Erythroblast (primary cell): ENCODE results near the gene ANKRD62.
"Not testable (repeated sequence)": the region's sequence is repeated elsewhere in the genome, so short reads cannot be mapped to it uniquely, and the experiment has no call there.

ENCODE experiments used
- DNase-seq, 2 experiments: peaks; one replicate each; lab custom pipeline; 2025; lab: John Stamatoyannopoulos, UW
- GATA1 ChIP-seq: IDR thresholded peaks from 2 replicates; pipeline ENCODE4 v1.6.1; 2011; ENCODE audit warnings: low read depth, mild to moderate bottlenecking, control low read depth, low read length, moderate library complexity
- POLR2A ChIP-seq: IDR thresholded peaks from 2 replicates; pipeline ENCODE4 v1.6.1; 2011; ENCODE audit warnings: mild to moderate bottlenecking, low read length

Gene ANKRD62

GRCh38 chr18:12057419-12058039 is 36.1 kb upstream of the ANKRD62 start:
- TF ChIP-seq GATA1 (no peak), POLR2A (no peak)
- DNase-seq, result no peak

- DNase-seq, result no peak
- TF ChIP-seq GATA1 (no peak), POLR2A (no peak)
Measured at GRCh38 chr18:12059334-12060181, 34.1 kb upstream of the ANKRD62 start.

DNA sequence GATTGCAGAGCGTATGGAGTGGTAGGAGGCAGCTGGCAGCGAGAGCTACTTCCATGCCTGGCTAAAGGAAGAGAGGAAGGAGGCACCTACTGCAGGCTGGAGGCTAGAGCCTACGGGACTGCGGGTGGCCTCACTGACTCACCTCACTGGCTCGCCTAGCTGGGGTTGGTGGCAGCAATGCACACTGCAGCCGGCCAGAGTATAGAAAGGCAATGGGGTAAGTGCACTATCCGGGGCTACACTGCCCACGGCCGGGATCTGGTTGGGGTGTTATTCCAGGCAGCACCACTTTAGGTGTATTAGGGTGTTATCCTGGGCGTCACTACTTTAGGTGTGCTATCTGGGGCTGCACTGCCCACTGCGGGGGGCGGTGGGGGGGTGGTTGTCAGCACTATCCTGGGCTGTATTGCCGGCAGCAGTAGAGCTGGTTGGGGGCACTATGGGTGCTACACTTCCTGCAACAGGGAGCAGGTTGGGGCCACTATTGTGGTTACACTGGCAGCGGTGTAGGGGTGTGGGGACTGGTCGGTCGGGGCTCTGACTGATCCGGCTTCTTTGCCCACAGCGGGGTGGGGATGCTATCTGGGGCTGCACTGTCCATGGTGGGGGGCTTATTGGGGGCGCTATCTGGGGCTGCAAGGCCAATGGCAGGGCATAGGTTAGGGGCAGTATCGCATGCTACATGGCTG is 33.3 kb upstream of the ANKRD62 start:
- TF ChIP-seq POLR2A, result no peak
- no peak for TF ChIP-seq GATA1
- DNase-seq, result no peak

- DNase-seq, result no peak
- TF ChIP-seq POLR2A, result no peak
- no peak for TF ChIP-seq GATA1
Measured at GRCh38 chr18:12061685-12062084, 32.0 kb upstream of the ANKRD62 start.

- TF ChIP-seq POLR2A (no peak), GATA1 (no peak)
- no peak for DNase-seq
Measured at GRCh38 chr18:12062974-12063373, 30.7 kb upstream of the ANKRD62 start.

GRCh38 chr18:12064086-12064763 is 29.4 kb upstream of the ANKRD62 start:
- TF ChIP-seq POLR2A (no peak), GATA1 (no peak)
- no peak for DNase-seq

GRCh38 chr18:12065397-12065796 is 28.2 kb upstream of the ANKRD62 start:
- TF ChIP-seq GATA1 (no peak), POLR2A (no peak)

DNA sequence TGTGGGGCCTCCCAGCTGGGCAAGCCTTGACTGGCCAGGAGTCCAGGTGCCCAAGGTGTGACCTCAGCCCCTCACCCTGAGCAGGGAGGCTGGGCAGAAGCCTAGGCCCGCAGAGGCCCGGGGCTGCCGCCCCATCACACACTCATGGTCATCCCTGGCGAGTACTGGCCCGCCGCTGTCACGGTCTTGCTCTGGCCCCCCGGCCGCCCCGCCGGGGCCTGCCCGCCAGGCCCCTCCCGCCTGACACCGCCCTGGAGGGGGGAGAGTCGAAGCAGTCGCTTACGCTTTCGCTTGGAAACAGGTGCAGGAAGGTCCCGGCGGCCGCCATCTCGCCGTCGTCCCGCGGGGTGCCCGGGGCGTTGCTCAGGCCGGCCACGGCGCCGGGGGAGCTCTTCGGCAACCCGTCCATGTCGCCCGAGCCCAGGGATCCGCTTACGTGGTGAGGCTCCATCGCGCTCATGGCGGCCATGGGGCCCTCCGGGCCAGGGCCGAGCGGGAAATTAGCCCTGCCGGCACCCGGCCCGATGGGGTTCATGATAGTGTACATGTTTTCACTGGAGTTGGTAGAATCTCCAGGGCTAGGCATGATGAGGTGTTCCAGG is 26.6 kb upstream of the ANKRD62 start:
- no peak for DNase-seq
- TF ChIP-seq POLR2A, result no peak
- TF ChIP-seq GATA1, result no peak

More at GRCh38 chr18:12065397-12065796, 28.2 kb upstream of the ANKRD62 start:
- no peak for DNase-seq

DNA sequence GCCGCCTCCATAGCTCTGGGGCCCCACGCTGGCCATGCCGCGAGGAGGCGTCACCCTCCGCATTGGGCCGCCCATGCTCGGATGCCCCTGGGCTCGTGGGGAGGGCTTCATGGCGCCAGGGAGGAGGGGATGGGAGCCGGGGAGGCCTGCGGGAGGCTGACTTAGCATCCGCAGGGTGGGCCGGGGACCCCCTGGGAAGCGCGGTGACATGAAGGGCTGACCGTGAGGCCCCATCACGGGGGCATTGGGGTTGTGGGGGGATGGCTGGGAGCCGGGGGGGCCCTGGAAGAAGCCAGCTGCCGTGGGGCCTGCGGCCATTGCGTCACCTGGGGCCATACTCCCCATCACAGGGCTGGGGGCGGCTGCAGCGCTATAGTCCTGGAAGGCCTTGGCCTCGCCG is 26.0 kb upstream of the ANKRD62 start:
- TF ChIP-seq GATA1, result no peak
- no peak for TF ChIP-seq POLR2A
- no peak for DNase-seq

DNA sequence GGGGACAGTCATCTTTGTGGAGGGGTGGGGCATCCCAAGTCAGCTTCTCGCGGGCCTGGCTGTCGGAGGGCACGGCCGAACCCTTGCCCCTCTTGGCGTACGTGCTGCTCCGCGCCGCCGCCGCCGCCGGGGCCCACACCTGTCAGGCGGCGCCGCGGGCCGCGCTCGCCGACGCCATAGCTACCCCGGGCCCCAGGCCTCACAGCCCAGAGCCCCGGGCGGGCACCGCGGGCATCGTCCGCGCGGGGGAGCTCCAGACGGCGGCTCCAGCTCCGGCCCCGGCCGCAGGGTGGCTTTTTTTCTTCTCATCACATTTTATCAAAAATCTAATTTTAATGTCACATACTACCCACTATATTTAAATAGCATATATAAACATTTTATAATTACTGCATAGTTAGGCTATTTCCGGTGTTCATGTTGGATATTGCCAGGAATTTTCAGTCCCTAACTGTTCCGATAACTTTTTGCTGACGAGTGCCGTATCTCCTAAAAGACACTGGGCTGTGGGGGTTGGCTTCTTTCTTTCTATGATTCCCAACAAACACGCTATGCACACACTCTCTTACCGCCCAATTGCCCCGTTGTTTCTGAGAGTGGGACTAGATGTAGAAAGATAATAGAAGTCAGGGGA is 25.2 kb upstream of the ANKRD62 start:
- DNase-seq, result not testable (repeated sequence)

- no peak for DNase-seq
Measured at GRCh38 chr18:12068950-12069320, 24.7 kb upstream of the ANKRD62 start.

DNA sequence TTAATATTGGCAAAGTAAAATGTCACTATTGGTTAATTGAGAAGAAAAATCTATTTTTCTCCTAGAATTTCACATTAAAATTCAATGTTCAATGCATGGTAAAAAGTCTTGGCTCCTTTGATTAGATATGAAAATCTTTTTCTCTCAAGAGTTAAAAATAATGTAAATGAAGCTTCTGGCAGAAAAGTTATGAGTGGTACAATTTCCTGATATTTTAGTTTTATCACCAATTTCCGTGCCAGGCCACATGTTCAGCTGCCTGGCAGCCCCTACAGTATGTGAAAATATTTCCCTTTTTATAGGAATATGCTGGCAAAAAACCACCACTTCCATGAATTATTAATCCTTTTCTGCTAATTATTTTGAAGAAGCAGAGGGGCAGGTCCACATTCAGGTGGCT is 22.6 kb upstream of the ANKRD62 start:
- DNase-seq, result not testable (repeated sequence)

More at GRCh38 chr18:12068950-12069320, 24.7 kb upstream of the ANKRD62 start:
- TF ChIP-seq GATA1, result no peak
- TF ChIP-seq POLR2A, result no peak

- DNase-seq, result no peak
- TF ChIP-seq POLR2A, result no peak
- TF ChIP-seq GATA1, result no peak
Measured at GRCh38 chr18:12072996-12073395, 20.6 kb upstream of the ANKRD62 start.
